Measurements from ENCODE around the gene SOX9. TPM values are rescaled to one million over a fixed set of nuclear protein-coding genes. Genes with fewer than 3 reads are reported as not detected.

SOX9 gene
- total and polyA plus RNA-seq, 9 of the 15 experiments (the other 6 are each of a cell fraction or from before 2014, with no cell fraction given), result 0.04 TPM; not detected in 8

DNA sequence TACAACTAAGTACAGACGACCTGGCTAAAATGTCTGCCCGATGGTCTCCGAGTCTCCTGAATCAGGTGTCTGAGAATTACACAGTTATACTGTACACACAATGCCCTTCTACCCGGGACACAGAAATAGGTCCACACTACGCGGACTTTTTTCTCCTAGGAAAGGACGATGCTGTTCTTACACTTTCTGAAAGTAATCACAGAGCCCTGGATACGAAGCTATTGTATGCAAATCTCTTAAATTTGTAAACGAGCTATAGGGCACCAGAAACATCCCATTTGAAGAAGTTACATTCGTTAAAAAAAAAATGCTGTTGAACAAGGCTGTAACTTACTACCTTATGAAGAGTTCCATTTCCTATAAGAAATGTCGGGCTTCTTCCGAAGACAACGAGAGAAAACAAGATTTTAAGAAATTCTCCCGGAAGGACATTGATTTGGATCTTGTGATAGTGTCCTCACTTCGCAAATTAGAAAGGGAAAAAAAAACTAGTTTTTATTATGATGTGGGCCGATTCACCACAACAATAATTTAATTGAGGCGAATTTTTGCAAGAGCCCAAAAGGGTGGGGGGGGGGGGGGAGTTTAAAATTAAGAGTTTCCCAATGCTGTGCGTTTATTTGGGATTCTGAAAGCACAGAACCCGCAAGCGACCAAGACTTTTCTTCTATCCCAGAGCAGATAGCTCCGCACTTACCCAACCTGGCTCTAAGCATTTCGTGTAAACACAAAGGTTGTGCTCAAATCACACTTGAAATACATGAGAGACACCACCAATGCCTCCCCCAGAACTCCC, 1.5 kb upstream of the SOX9 start:
- POLR2A ChIA-PET, result interaction anchor here (0.7 kb wide), 1 partner anchor 10 kb away, joined by 3 read pairs; no protein-coding TSS in a partner anchor
- 7% methylated on average over 22 of the region's 22 CpGs for WGBS (ENCODE audit: insufficient coverage, low coverage, missing lambda C conversion rate)
- no peak for ATAC-seq
- Histone ChIP-seq H3K36me3 (ENCODE audit: control insufficient read depth, insufficient read depth, low read length) (no peaks in the 10 kb centered on the region), H2AFZ (ENCODE audit: low read depth, low read length) (no peak overlapping the region), H3K9me1 (ENCODE audit: control insufficient read depth, insufficient read depth, low read length) (no peaks in the 10 kb centered on the region), H3K27me3 (ENCODE audit: control insufficient read depth in 2 of 2, insufficient read depth in 2 of 2, low read length in 2 of 2) (peaks cover 0 to 22% of the 10 kb centered on the region in 2 experiments; a peak in 2 of 5 replicates), H3K9me3 (replicated peaks; ENCODE audit: control insufficient read depth, insufficient read depth, low read depth, low read length) (no peaks in the 10 kb centered on the region), H3K4me2 (ENCODE audit: insufficient read depth, low read length) (no peak overlapping the region), H3K4me3 (no peak overlapping the region), H3K4me1 (replicated peaks in 1 of 2; ENCODE audit: control insufficient read depth in 2 of 2, insufficient read depth in 2 of 2, low read length in 2 of 2) (peaks cover 0 to 5% of the 10 kb centered on the region in 2 experiments; a peak in 1 of 5 replicates), H4K20me1 (replicated peaks; ENCODE audit: control insufficient read depth, insufficient read depth, low read length) (no peaks in the 10 kb centered on the region), H3K9ac (ENCODE audit: insufficient read depth in 1 of 2, low read depth in 2 of 2, low read length in 2 of 2) (no peak overlapping the region), H3K27ac (ENCODE audit: extremely low read depth, low read depth, low read length) (no peak overlapping the region), H3K79me2 (ENCODE audit: control insufficient read depth, insufficient read depth, low read length) (no peaks in the 10 kb centered on the region)
- FAIRE-seq, result no peak
- no peak for DNase-seq (ENCODE audit: extremely low read depth in 1 of 4, low spot score in 3 of 4)
- in situ Hi-C loops (cut with MboI) (no loop called here), intact Hi-C loops (cut with micrococcal nuclease) (no loop called here)
- CTCF ChIA-PET (ENCODE audit: low intra/inter-chr PET ratio), result interaction anchor here (0.6 to 1.5 kb wide), 2 partner anchors 420 to 1483 kb away, joined by 3 to 8 read pairs; no protein-coding TSS in a partner anchor
- no TSS peak for BruUV-seq (replicated peaks)
- TF ChIP-seq TOE1 (IDR thresholded peaks at IDR 0.05; ENCODE audit: borderline replicate concordance) (no peak), TOE1 (CRISPR knock-in tag; IDR thresholded peaks at IDR 0.05; ENCODE audit: borderline replicate concordance, low read depth) (no peak), TSC22D4 (tag; IDR thresholded peaks at IDR 0.05) (no peak), NR2C1 (IDR thresholded peaks at IDR 0.05) (no peak), NR2C1 (tag; IDR thresholded peaks at IDR 0.05) (no peak), ZNF586 (CRISPR knock-in tag; conservative IDR thresholded peaks at IDR 0.05) (no peak), BACH1 (tag; IDR thresholded peaks at IDR 0.05) (no peak), ZNF707 (CRISPR knock-in tag; conservative IDR thresholded peaks at IDR 0.05) (no peak), HNRNPL (IDR thresholded peaks at IDR 0.05; ENCODE audit: low read depth, low read length) (no peak)
- TF ChIP-seq, protein P1, sequence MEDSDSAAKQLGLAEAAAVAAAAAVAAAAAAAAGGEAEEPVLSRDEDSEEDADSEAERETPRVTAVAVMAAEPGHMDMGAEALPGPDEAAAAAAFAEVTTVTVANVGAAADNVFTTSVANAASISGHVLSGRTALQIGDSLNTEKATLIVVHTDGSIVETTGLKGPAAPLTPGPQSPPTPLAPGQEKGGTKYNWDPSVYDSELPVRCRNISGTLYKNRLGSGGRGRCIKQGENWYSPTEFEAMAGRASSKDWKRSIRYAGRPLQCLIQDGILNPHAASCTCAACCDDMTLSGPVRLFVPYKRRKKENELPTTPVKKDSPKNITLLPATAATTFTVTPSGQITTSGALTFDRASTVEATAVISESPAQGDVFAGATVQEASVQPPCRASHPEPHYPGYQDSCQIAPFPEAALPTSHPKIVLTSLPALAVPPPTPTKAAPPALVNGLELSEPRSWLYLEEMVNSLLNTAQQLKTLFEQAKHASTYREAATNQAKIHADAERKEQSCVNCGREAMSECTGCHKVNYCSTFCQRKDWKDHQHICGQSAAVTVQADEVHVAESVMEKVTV (CRISPR knock-in tag; IDR thresholded peaks at IDR 0.05), result no peak
- TF ChIP-seq, protein P2, sequence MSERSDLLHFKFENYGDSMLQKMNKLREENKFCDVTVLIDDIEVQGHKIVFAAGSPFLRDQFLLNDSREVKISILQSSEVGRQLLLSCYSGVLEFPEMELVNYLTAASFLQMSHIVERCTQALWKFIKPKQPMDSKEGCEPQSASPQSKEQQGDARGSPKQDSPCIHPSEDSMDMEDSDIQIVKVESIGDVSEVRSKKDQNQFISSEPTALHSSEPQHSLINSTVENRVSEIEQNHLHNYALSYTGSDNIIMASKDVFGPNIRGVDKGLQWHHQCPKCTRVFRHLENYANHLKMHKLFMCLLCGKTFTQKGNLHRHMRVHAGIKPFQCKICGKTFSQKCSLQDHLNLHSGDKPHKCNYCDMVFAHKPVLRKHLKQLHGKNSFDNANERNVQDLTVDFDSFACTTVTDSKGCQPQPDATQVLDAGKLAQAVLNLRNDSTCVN (CRISPR knock-in tag; IDR thresholded peaks at IDR 0.05), result no peak
- TF ChIP-seq, protein P3, sequence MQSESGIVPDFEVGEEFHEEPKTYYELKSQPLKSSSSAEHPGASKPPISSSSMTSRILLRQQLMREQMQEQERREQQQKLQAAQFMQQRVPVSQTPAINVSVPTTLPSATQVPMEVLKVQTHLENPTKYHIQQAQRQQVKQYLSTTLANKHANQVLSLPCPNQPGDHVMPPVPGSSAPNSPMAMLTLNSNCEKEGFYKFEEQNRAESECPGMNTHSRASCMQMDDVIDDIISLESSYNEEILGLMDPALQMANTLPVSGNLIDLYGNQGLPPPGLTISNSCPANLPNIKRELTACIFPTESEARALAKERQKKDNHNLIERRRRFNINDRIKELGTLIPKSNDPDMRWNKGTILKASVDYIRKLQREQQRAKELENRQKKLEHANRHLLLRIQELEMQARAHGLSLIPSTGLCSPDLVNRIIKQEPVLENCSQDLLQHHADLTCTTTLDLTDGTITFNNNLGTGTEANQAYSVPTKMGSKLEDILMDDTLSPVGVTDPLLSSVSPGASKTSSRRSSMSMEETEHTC (IDR thresholded peaks at IDR 0.05), result no peak
- TF ChIP-seq, protein P4, sequence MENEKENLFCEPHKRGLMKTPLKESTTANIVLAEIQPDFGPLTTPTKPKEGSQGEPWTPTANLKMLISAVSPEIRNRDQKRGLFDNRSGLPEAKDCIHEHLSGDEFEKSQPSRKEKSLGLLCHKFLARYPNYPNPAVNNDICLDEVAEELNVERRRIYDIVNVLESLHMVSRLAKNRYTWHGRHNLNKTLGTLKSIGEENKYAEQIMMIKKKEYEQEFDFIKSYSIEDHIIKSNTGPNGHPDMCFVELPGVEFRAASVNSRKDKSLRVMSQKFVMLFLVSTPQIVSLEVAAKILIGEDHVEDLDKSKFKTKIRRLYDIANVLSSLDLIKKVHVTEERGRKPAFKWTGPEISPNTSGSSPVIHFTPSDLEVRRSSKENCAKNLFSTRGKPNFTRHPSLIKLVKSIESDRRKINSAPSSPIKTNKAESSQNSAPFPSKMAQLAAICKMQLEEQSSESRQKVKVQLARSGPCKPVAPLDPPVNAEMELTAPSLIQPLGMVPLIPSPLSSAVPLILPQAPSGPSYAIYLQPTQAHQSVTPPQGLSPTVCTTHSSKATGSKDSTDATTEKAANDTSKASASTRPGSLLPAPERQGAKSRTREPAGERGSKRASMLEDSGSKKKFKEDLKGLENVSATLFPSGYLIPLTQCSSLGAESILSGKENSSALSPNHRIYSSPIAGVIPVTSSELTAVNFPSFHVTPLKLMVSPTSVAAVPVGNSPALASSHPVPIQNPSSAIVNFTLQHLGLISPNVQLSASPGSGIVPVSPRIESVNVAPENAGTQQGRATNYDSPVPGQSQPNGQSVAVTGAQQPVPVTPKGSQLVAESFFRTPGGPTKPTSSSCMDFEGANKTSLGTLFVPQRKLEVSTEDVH (IDR thresholded peaks at IDR 0.05; ENCODE audit: low read depth, partially characterized antibody), result no peak
- TF ChIP-seq, protein P5, sequence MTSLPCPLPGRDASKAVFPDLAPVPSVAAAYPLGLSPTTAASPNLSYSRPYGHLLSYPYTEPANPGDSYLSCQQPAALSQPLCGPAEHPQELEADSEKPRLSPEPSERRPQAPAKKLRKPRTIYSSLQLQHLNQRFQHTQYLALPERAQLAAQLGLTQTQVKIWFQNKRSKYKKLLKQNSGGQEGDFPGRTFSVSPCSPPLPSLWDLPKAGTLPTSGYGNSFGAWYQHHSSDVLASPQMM (CRISPR knock-in tag; IDR thresholded peaks at IDR 0.05), result no peak

Measured in K562 (cell line).